GM12801 (cell line): ENCODE measurements around the gene EVI5.

Experiments used
- TF ChIP-seq, protein P1 (sequence below): IDR thresholded peaks from one replicate; pipeline ENCODE4 v1.5.1; 2011; ENCODE audit warnings: control low read depth; ENCODE audit not compliant: insufficient read length; ENCODE audit errors: extremely low read depth

Gene EVI5

DNA sequence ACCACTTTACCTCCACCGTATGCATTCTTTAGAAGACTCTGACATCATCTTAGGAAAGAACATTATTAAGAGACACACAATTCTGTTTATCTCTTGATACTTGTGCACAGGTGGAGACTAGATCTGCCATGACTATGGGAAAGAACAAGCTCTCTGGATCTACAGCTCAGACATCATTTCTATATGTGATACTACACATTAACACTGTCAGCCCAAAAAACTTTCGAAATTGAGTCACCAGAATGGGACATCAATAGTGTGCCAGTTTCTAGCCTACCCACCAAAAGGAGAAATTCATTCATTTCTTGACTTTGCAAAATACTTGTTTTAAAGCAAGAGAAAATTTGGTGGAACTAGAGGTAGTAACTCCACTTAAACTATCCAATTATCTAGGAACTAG, 6.0 kb upstream of the EVI5 start:
- TF ChIP-seq, protein P1, sequence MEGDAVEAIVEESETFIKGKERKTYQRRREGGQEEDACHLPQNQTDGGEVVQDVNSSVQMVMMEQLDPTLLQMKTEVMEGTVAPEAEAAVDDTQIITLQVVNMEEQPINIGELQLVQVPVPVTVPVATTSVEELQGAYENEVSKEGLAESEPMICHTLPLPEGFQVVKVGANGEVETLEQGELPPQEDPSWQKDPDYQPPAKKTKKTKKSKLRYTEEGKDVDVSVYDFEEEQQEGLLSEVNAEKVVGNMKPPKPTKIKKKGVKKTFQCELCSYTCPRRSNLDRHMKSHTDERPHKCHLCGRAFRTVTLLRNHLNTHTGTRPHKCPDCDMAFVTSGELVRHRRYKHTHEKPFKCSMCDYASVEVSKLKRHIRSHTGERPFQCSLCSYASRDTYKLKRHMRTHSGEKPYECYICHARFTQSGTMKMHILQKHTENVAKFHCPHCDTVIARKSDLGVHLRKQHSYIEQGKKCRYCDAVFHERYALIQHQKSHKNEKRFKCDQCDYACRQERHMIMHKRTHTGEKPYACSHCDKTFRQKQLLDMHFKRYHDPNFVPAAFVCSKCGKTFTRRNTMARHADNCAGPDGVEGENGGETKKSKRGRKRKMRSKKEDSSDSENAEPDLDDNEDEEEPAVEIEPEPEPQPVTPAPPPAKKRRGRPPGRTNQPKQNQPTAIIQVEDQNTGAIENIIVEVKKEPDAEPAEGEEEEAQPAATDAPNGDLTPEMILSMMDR, result no peak

DNA sequence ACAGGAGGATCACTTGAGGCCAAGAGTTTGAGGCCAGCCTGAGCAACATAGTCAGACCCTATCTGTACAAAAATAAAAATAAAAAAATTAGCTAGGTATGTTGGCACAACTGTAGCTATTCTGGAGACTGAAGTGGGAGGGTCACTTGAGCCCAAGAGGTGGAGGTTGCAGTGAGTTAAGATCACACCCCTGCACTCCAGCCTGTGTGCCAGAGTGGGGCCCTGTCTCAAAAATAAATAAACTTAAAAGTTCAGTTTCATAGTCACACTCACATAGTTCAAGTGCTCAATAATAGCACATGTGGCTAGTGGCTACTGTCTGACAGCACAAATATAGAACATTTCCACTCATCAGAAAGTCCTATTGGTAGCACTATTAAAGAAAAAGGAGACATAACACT, 5.2 kb upstream of the EVI5 start:
- TF ChIP-seq, protein P1, result no peak

DNA sequence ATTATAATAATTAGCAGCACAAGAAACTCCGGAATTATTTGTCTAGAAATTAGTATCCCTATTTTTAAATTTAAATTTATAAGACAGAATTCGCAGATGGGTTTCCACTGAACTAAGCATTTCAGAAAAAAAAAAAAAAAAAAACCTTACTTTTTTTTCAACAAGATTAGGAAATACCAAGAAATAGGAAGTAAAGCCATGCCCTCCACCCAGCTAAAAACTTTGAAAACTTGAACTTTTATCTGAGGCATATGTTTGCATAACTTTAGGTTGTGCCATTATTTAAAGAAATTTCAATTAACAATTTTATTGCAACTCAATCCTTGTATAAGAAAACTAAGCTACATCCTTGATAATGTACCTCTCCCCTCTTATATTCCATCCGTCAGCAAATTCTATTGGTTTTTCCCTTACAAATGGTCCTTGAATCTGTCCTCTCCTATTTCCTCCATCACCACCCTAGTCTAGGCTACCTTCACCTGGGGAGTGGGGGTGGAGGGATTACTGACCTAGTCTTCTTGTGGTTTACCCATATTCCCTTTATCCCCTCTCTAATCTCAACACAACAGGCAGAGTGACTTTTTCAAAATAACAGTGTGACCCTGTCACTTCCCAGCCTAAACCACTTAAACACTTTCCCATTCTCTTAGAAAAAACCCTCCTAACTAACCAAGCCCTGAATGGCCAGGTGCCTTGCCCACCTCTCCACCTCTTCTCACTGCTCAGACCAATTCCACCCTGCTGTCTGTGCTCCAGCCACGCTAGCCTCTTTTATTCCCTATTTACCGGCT, 1.4 kb upstream of the EVI5 start:
- TF ChIP-seq, protein P1, result no peak

DNA sequence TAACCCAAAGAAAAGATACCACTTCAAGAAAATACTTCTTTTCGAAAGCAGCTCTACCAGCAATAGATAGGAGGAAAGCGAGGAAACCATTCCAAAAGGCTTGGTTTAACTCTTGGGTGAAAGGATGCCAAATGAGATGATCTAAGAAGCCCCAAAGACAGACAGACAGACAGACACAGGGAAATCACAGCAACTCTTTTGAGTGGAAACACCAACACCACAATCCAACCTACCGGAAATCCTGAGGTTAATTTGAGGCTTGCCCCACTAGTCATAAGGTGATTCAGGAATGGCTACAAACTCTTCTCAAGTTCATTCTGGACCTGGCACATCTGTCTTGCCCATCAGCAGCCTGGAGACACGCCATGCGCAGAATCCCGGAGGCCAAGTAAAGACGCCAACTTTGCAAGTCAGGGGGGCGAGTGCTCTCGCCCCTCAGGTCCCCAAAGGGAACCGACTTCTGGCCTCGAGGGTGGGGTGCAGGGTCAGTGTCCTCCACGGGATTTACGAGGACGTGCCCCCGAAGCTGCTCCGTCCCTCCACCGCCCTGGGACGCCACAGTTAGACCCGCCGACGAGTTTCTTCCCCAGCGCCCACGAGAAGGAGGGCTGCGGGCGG, 778 bp downstream of the EVI5 start:
- TF ChIP-seq, protein P1, result no peak

DNA sequence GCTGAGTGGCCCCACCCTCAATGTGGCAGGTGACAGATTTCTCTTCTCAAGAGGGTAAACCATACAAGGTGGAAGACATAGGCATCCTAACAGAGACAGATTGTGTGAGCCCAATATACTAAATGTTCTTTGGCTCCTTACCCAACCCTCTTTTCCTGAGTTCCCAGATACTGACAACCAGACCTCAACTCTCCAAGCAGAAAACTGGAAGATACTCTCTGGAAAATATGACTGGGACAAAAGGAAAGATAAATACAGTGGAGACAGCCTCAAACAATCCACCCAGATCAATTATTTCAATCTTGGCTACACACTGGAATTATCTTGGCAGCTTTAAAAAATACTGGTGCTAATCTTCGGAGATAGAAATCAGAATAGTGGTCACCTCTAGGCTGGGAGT, 6.5 kb downstream of the EVI5 start:
- TF ChIP-seq, protein P1, result no peak

DNA sequence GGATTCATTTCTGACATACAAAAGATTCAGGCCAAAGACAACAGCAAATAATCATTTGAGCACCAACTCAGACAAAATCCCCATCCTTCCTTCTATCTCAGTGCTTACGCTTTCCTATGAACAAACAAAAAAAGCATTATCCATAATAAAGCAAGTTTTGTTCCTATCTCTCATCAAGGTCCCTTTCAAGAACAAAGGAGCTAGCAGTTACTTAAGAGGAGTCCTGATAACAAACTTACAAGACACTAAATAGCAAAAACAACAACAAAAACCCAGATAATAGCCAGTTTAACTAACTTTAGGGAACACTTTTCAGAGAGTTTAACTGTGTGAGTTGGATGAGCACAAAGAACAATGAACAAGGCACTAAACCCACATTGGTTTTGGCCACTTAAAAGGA, 10.5 kb downstream of the EVI5 start:
- TF ChIP-seq, protein P1, result no peak

DNA sequence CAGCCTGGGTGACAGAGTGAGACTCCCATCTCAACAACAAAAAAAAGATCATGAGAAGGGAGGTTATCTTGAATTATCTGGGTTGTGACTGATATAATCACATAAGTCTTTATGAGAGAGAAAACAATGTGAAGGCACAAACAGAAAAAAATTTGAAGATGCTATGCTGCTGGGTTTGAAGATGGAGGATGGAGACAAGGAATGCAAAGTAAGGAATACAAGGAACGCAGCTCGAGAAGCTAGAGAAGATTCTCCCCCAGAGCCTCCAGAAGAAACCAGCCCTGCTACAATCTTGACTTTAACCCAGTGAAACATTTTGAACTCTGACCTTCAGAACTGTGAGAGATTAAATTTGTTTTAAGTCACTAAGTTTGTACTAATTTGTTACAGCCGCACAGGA, 15.1 kb downstream of the EVI5 start:
- TF ChIP-seq, protein P1, result no peak
